H1 (cell line): ENCODE results near the gene ATXN3. TPM values are rescaled to one million over a fixed set of nuclear protein-coding genes. Genes with fewer than 3 reads are reported as not detected.

ENCODE experiments used
- CHD1 ChIP-seq: IDR thresholded peaks from 2 replicates; pipeline ENCODE4 v1.6.1; 2012; ENCODE audit warnings: low read depth, low read length, improper control_type of control experiment
- EP300 ChIP-seq, 2 experiments: IDR thresholded peaks; 1 replicate in 1 of 2; 2 replicates in 1 of 2; pipeline ENCODE4 v1.6.1; 2011 to 2012; ENCODE audit warnings: low read depth in 2 of 2, low read length in 2 of 2, mild to moderate bottlenecking in 2 of 2, borderline replicate concordance in 1 of 2, inconsistent platforms in 1 of 2, moderate library complexity in 1 of 2
- KDM5A ChIP-seq: fragments of 200-600 bp; IDR thresholded peaks from 2 replicates; pipeline ENCODE4 v1.7.1; 2012; ENCODE audit warnings: mild to moderate bottlenecking, low read length, inconsistent platforms, mixed read lengths
- POLR2AphosphoS5 ChIP-seq: IDR thresholded peaks from 2 replicates; pipeline ENCODE4 v1.6.1; 2011; ENCODE audit warnings: low read depth, low read length
- SIN3A ChIP-seq, 2 experiments: IDR thresholded peaks in 1 of 2; conservative IDR thresholded peaks in 1 of 2; 2 replicates each; pipeline ENCODE4 v1.6.1; 2011 to 2012; ENCODE audit warnings: low read length in 2 of 2, improper control_type of control experiment in 1 of 2, low read depth in 1 of 2, mild to moderate bottlenecking in 1 of 2
- polyA plus RNA-seq, 7 experiments: library from polyadenylated mRNA; depleted of rRNA in 3 of 7; stranded (reverse) in 5 of 7; unstranded in 2 of 7; fragments of >200 nt in 5 of 7; fragments of 200-250 nt in 2 of 7; gene quantifications; 1 replicate in 5 of 7; 2 replicates in 1 of 7; 4 replicates in 1 of 7; pipeline versions ENCODE4 v1.2.1 to v1.2.3, GENCODE V29; 2011 to 2013; ENCODE audit warnings: missing spikeins in 2 of 7, mixed read lengths in 2 of 7
- total RNA-seq: library from RNA; stranded (reverse); fragmentation: NEBNext Ultra II Directional; extraction: Animal tissue kit (Norgen Biotek cat#: 25700); gene quantifications from 2 replicates; pipeline ENCODE4 v1.2.1, GENCODE V29; 2021
- TF ChIP-seq, protein P1 (sequence below): IDR thresholded peaks from 2 replicates; pipeline ENCODE4 v1.6.1; 2011; ENCODE audit warnings: low read length, improper control_type of control experiment

The ATXN3 gene
- total and polyA plus RNA-seq, 2 of the 8 experiments (the other 6 are each of a cell fraction or from before 2014, with no cell fraction given) = 8.8 to 37.2 TPM

DNA sequence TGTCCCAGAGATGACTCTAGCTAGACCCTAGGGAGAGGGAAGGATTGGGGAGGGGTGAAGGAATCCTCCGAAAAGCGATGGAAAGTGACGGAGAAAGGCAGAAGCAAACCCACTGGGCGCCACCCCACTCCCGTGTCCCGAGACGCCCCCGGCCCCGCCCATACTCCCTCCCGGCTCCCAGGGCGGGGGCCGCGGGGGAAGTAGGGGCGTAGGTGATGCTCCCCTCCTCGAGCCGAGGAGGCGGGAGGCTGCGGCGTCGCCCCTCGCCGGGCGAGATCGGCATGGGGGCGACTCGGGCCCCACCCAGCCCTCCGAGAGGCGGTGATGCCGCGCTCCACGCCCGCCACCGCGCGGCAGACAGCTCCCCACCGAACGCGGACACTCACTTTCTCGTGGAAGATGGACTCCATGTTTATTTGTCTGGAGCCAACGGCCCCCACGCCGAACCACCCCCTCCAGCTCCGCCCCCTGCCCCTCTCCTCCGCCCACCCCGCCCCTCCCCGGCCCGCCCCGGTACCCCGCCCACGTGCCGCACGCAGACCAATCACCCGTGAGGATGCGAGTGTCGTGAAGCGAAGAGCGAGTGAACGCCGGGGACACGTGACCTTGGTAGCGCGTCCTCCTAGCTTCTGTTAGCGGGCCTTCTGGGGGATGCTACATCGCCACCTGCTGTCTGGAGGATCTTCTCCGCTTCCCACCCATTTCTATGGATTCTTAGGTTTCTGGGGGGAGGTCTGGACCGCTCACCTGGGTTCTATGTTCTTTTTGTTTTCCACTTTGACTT lies at the start of gene ATXN3 (continued):
- peak in 1 of 2 experiments; percentile 13; a peak in 1 of 3 replicates for TF ChIP-seq EP300 (IDR thresholded peaks at IDR 0.05; ENCODE audit: borderline replicate concordance in 1 of 2, low read depth in 2 of 2, low read length in 2 of 2)
- no peak for TF ChIP-seq KDM5A
- TF ChIP-seq, protein P1, sequence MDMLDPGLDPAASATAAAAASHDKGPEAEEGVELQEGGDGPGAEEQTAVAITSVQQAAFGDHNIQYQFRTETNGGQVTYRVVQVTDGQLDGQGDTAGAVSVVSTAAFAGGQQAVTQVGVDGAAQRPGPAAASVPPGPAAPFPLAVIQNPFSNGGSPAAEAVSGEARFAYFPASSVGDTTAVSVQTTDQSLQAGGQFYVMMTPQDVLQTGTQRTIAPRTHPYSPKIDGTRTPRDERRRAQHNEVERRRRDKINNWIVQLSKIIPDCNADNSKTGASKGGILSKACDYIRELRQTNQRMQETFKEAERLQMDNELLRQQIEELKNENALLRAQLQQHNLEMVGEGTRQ = peak; percentile 98
- no peak for TF ChIP-seq CHD1
- no peak; a peak in 1 of 4 replicates for TF ChIP-seq SIN3A (conservative IDR thresholded peaks at IDR 0.05 in 1 of 2, IDR thresholded peaks at IDR 0.05 in 1 of 2; ENCODE audit: low read depth in 1 of 2, low read length in 2 of 2)
- peak; percentile 57; the same call in 1 of the 2 replicates for TF ChIP-seq POLR2AphosphoS5
